A673 (cell line): Measurements from ENCODE around the gene RMI2.

Source experiments
- CTCF ChIP-seq: fragments of 300-800, 200-600 bp; sonication (generic); conservative IDR thresholded peaks from 2 replicates; pipeline ENCODE4 v1.5.1; 2017; ENCODE audit warnings: low read depth, mild to moderate bottlenecking, antibody characterized with exemption, low read length, moderate library complexity, mixed read lengths
- EZH2 ChIP-seq: fragments of 200-600 bp; sonication (generic); IDR thresholded peaks from 2 replicates; pipeline ENCODE4 v1.6.1; 2017; ENCODE audit warnings: borderline replicate concordance, low read depth, mild to moderate bottlenecking, mixed read lengths, antibody characterized with exemption, low read length; ENCODE audit not compliant: poor library complexity, severe bottlenecking

GRCh38 chr16:11389083-11389482, 43.8 kb downstream of the RMI2 start:
- TF ChIP-seq EZH2 (no peak), CTCF (no peak)
